ENCODE measurements around the gene LSAMP. TPM values are rescaled to one million over a fixed set of nuclear protein-coding genes. Genes with fewer than 3 reads are reported as not detected.

The LSAMP gene
- total and polyA plus RNA-seq, 2 experiments from 2014 or later, result 2.0 to 2.9 TPM

GRCh38 chr3:116160594-116160993 is 284.7 kb downstream of the LSAMP start:
- Mint-ChIP-seq H3K4me3 (no peak overlapping the region), H3K36me3 (ENCODE audit: low read depth) (no peaks in the 10 kb centered on the region), H3K4me1 (peaks cover 8% of the 10 kb centered on the region), H3K27me3 (ENCODE audit: insufficient read depth, low read depth, poor library complexity) (no peaks in the 10 kb centered on the region), H3K27ac (no peak overlapping the region), H3K9me3 (no peaks in the 10 kb centered on the region)
- TF ChIP-seq CTCF (conservative IDR thresholded peaks at IDR 0.05; ENCODE audit: low read depth in 2 of 2) (no peak), EZH2 (IDR thresholded peaks at IDR 0.05; ENCODE audit: low read depth, unreplicated experiment) (no peak), REST (IDR thresholded peaks at IDR 0.05; ENCODE audit: unreplicated experiment) (no peak), ZNF462 (CRISPR knock-in tag; IDR thresholded peaks at IDR 0.05) (no peak), STAT1 (IDR thresholded peaks at IDR 0.05; ENCODE audit: unreplicated experiment) (no peak), NANOG (IDR thresholded peaks at IDR 0.05; ENCODE audit: borderline replicate concordance) (no peak), POLR2AphosphoS5 (IDR thresholded peaks at IDR 0.05; ENCODE audit: low read depth) (no peak), ZNF331 (CRISPR knock-in tag; IDR thresholded peaks at IDR 0.05; ENCODE audit: low read depth) (no peak), ZNF114 (CRISPR knock-in tag; IDR thresholded peaks at IDR 0.05) (no peak), ETS1 (IDR thresholded peaks at IDR 0.05) (no peak), EZH2phosphoT487 (IDR thresholded peaks at IDR 0.05; ENCODE audit: unreplicated experiment) (no peak), JUNB (IDR thresholded peaks at IDR 0.05; ENCODE audit: unreplicated experiment) (no peak)
- H3K27me3 ChIP-seq (ENCODE audit: insufficient read depth), result no peaks in the 10 kb centered on the region
- H3K27ac ChIP-seq (ENCODE audit: low read depth), result no peak overlapping the region
- H3K79me2 ChIP-seq (replicated peaks; ENCODE audit: insufficient read depth), result no peaks in the 10 kb centered on the region
- DNase-seq (ENCODE audit: low spot score), result no peak
- ATAC-seq, result no peak
- H2AFZ ChIP-seq, result no peak overlapping the region
- H4K20me1 ChIP-seq (replicated peaks; ENCODE audit: insufficient read depth), result no peaks in the 10 kb centered on the region
- no peaks in the 10 kb centered on the region for H3K9me2 ChIP-seq (ENCODE audit: insufficient read depth)
- H3K4me3 ChIP-seq, result no peak overlapping the region
- no peaks in the 10 kb centered on the region for H3K36me3 ChIP-seq (ENCODE audit: insufficient read depth)
- H3K4me1 ChIP-seq (ENCODE audit: insufficient read depth), result peaks cover 6% of the 10 kb centered on the region; the same call in 1 of the 2 replicates
- no peaks in the 10 kb centered on the region for H3F3A ChIP-seq (replicated peaks; ENCODE audit: low read depth)
- no peak overlapping the region for H3K4me2 ChIP-seq
